Mesothelial cell of epicardium (in vitro differentiated cells): ENCODE results near the gene MAP4K3. TPM values are rescaled to one million over a fixed set of nuclear protein-coding genes. Genes with fewer than 3 reads are reported as not detected.

ENCODE experiments used
- DNase-seq, 2 experiments: peaks; one replicate each; pipeline ENCODE4 v3.0.0; 2021; ENCODE audit warnings: low spot score in 2 of 2; ENCODE audit not compliant: unreplicated experiment in 2 of 2
- H3K27ac Mint-ChIP-seq: 2 replicates; pipeline ENCODE4 v1.8.0; 2021; ENCODE audit warnings: mixed read lengths
- H3K27me3 Mint-ChIP-seq: 2 replicates; pipeline ENCODE4 v1.8.0; 2021; ENCODE audit warnings: low read depth, mixed read lengths
- H3K36me3 Mint-ChIP-seq: 2 replicates; pipeline ENCODE4 v1.8.0; 2021; ENCODE audit warnings: mixed read lengths
- H3K4me1 Mint-ChIP-seq: 2 replicates; pipeline ENCODE4 v1.8.0; 2021; ENCODE audit warnings: mixed read lengths
- H3K4me3 Mint-ChIP-seq: 2 replicates; pipeline ENCODE4 v1.8.0; 2021; ENCODE audit warnings: mild to moderate bottlenecking, moderate library complexity, mixed read lengths
- H3K9me3 Mint-ChIP-seq: 2 replicates; pipeline ENCODE4 v1.8.0; 2021; ENCODE audit warnings: mixed read lengths
- total RNA-seq: library from RNA; stranded (reverse); gene quantifications from 3 replicates; pipeline ENCODE4 v1.2.1, GENCODE V29; 2021
- TF ChIP-seq, protein P1 (sequence below): fragments of 200-600 bp; sonication (generic); IDR thresholded peaks from one replicate; pipeline ENCODE4 v1.5.0; 2021; ENCODE audit warnings: antibody characterized with exemption; ENCODE audit not compliant: unreplicated experiment

The MAP4K3 gene
- total RNA-seq, 1 donor from 2014 or later = 78.0 TPM

GRCh38 chr2:39313575-39313974, 123.5 kb downstream of the MAP4K3 start:
- Mint-ChIP-seq H3K4me3 (no peak overlapping the region), H3K36me3 (peaks cover 29% of the 10 kb centered on the region), H3K4me1 (no peaks in the 10 kb centered on the region), H3K27ac (no peak overlapping the region), H3K9me3 (peaks cover 4% of the 10 kb centered on the region), H3K27me3 (no peaks in the 10 kb centered on the region)
- no peak for DNase-seq
- TF ChIP-seq, protein P1, sequence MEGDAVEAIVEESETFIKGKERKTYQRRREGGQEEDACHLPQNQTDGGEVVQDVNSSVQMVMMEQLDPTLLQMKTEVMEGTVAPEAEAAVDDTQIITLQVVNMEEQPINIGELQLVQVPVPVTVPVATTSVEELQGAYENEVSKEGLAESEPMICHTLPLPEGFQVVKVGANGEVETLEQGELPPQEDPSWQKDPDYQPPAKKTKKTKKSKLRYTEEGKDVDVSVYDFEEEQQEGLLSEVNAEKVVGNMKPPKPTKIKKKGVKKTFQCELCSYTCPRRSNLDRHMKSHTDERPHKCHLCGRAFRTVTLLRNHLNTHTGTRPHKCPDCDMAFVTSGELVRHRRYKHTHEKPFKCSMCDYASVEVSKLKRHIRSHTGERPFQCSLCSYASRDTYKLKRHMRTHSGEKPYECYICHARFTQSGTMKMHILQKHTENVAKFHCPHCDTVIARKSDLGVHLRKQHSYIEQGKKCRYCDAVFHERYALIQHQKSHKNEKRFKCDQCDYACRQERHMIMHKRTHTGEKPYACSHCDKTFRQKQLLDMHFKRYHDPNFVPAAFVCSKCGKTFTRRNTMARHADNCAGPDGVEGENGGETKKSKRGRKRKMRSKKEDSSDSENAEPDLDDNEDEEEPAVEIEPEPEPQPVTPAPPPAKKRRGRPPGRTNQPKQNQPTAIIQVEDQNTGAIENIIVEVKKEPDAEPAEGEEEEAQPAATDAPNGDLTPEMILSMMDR = no peak

DNA sequence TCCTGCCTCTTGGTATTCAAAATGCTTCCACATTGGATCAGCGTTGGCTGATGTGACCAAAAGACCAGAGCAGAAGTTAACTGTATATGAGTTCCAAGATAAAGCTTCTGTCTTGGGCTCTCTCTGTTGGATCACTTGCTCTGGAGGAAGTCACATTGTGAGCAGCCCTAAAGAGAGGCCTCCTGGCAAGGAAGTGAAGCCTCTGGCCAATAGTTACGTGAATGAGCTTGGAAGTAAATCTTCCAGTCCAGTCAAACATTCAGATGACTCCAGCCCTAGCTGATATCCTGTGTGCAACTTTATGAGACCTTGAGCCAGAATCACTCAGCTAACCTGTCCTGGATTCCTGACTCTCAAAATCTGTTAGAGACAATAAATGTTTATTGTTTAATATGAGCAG, 125.6 kb downstream of the MAP4K3 start:
- Mint-ChIP-seq H3K9me3 (peaks cover 4% of the 10 kb centered on the region), H3K27me3 (no peaks in the 10 kb centered on the region), H3K36me3 (peaks cover 28% of the 10 kb centered on the region), H3K4me3 (no peak overlapping the region), H3K27ac (no peak overlapping the region), H3K4me1 (no peaks in the 10 kb centered on the region)
- DNase-seq = no peak
- TF ChIP-seq, protein P1 = no peak

- no peak for DNase-seq
- no peak overlapping the region for H3K4me3 Mint-ChIP-seq
- TF ChIP-seq, protein P1 = no peak
- no peak overlapping the region for H3K27ac Mint-ChIP-seq
- H3K4me1 Mint-ChIP-seq = no peaks in the 10 kb centered on the region
- no peaks in the 10 kb centered on the region for H3K27me3 Mint-ChIP-seq
- peaks cover 39% of the 10 kb centered on the region for H3K36me3 Mint-ChIP-seq
- peaks cover 4% of the 10 kb centered on the region for H3K9me3 Mint-ChIP-seq
Measured at GRCh38 chr2:39308778-39309177, 128.3 kb downstream of the MAP4K3 start.

DNA sequence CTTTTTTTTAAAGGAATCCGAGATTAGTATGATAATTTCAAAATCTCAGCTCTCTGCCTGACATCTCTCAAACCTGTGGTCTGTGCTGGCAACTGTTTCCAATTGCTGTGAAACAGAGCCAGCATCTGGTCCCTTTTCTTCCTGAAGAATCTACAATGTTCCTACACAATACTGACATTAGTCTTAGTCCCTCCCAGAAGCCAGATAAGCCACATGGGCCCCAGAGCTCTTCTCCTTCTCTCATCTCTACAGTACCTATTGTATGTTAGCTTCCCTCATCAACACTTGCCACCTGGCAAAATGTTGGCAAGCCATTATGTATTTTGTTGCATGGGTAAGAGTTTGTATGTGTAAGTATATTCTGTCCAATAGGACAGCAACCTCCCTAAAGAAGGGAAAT, 130.5 kb downstream of the MAP4K3 start:
- DNase-seq = no peak
- no peak overlapping the region for H3K4me3 Mint-ChIP-seq
- peaks cover 33% of the 10 kb centered on the region for H3K36me3 Mint-ChIP-seq
- TF ChIP-seq, protein P1 = no peak
- H3K4me1 Mint-ChIP-seq = no peaks in the 10 kb centered on the region
- H3K9me3 Mint-ChIP-seq = peaks cover 4% of the 10 kb centered on the region
- H3K27ac Mint-ChIP-seq = peak overlapping the region; percentile 8
- H3K27me3 Mint-ChIP-seq = no peaks in the 10 kb centered on the region

DNA sequence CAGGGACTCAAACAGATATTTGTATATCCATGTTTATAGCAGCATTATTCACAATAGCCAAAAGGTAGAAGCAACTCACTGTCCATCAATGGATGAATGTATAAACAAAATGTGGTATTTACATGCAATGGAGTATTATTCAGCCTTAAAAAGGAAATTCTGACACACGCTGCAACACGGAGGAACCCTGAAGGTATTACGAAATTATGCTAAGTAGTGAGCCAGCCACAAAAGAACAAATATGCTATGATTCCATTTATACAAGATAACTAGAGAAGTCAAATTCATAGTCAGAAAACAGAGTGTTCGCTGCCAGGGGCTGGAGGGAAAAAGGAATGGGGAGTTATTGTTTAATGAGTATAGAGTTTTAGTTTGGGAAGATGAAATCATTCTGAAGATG, 132.4 kb downstream of the MAP4K3 start:
- Mint-ChIP-seq H3K36me3 (peaks cover 22% of the 10 kb centered on the region), H3K27me3 (no peaks in the 10 kb centered on the region), H3K27ac (no peak overlapping the region), H3K4me1 (peaks cover 1% of the 10 kb centered on the region), H3K9me3 (no peaks in the 10 kb centered on the region), H3K4me3 (no peak overlapping the region)
- TF ChIP-seq, protein P1 = no peak
- DNase-seq = no peak

- TF ChIP-seq, protein P1 = no peak
- H3K9me3 Mint-ChIP-seq = no peaks in the 10 kb centered on the region
- peaks cover 22% of the 10 kb centered on the region for H3K36me3 Mint-ChIP-seq
- no peak overlapping the region for H3K4me3 Mint-ChIP-seq
- H3K4me1 Mint-ChIP-seq = peaks cover 1% of the 10 kb centered on the region
- H3K27me3 Mint-ChIP-seq = no peaks in the 10 kb centered on the region
- no peak for DNase-seq
- H3K27ac Mint-ChIP-seq = no peak overlapping the region
Measured at GRCh38 chr2:39304200-39304599, 132.9 kb downstream of the MAP4K3 start.
